ENCODE results near the gene KRTAP9-4. TPM values are rescaled to one million over a fixed set of nuclear protein-coding genes. Genes with fewer than 3 reads are reported as not detected.
"Not testable (repeated sequence)": the region's sequence is repeated elsewhere in the genome, so short reads cannot be mapped to it uniquely, and the experiment has no call there.

KRTAP9-4 gene, protein sequence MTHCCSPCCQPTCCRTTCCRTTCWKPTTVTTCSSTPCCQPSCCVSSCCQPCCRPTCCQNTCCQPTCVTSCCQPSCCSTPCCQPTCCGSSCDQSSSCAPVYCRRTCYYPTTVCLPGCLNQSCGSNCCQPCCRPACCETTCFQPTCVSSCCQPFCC
- total RNA-seq (2014; rRNA removed; shearing (Covaris generic)), result not detected in 2 replicates

DNA sequence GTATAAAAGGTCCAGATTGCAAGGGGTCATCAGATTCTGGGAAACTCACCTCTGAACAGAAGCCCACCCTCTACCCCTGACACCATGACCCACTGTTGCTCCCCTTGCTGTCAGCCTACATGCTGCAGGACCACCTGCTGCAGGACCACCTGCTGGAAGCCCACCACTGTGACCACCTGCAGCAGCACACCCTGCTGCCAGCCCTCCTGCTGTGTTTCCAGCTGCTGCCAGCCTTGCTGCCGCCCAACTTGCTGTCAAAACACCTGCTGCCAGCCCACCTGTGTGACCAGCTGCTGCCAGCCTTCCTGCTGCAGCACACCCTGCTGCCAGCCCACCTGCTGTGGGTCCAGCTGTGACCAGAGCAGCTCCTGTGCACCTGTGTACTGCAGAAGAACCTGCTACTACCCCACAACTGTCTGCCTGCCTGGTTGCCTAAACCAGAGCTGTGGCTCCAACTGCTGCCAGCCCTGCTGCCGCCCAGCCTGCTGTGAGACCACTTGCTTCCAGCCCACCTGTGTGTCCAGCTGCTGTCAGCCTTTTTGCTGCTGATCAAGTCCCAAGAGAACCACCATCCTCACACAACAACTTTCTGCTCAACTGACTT, at the start of gene KRTAP9-4:
Gene KRTAP9-4, plus strand, starts transcription at position 51 of the 604 bp plus-strand sequence. Its CDS starts 34 bp downstream, at position 85.
- DNase-seq (ENCODE audit: low spot score), result not testable (repeated sequence)

DNA sequence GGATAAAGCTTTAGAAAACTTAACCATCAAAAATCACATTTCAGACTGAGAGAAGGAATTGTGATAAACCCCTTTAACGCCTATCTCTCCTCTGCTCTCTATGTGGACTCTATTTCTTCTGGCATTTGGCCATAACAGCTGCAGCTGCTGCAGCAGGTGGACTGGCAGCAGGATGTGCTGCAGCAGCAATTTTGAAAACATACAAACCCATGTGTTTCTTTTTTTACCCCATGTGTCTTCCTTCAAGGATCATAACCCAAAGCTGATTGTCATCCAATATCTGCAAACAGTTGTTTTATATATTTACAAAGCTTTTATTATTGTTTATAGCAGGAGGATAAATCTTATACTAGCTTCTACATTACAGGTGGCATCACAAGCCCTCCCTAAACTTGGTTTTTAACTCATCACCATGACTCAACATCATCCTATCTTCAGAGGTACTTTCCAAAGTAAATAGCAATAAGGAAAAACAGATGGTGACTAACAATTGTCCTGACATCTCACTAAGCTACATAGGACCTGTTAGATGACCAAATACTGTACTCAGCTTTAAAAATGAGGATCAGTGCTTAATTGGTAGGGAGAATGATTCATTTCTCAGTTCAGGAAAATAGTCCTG, 37.5 kb upstream of the KRTAP9-4 start:
- peak; percentile 25 for DNase-seq (ENCODE audit: low spot score)

DNA sequence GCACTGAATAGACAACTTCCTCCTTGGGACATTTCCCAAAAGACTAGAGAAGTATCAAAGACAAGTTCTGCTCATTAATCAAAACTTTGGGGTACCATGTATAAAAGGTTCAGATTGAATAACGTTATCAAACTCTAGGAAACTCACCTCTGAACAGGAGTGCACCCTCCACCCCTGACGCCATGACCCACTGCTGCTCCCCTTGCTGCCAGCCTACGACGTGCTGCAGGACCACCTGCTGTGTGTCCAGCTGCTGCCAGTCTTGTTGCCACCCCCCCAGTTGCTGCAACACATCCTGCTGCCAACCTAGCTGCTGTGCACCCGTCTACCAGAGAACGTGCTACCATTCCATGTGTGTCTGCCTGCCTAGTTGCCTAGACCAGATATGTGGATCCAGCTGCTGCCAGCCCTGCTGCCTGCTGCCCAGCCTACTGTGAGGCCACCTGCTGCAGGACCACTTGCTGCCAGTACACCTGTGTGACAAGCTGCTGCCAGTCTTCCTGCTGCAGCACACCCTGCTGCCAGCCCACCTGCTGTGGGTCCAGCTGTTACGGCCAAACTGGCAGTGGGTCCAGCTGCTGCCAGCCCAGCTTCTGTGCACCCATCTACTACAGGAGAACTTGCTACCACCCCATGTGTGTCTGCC, 36.8 kb upstream of the KRTAP9-4 start:
- DNase-seq (ENCODE audit: low spot score), result no peak

DNA sequence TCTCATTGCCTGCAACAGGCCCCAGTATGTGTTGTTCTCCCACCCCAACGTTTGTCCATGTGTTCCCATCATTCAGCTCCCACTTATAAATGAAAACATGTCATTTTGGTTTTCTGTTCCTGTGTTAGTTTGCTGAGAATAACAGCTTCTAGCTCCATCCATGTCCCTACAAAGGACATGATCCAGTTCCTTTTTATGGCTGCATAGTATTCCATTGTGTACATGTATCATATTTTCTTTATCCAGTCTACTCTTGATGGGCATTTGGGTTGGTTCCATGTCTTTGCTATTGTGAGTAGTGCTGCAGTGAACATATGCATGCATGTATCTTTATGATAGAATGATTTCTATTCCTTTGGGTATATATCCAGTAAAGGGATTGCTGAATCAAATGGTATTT, 33.8 kb upstream of the KRTAP9-4 start:
- no peak for DNase-seq (ENCODE audit: low spot score)

DNA sequence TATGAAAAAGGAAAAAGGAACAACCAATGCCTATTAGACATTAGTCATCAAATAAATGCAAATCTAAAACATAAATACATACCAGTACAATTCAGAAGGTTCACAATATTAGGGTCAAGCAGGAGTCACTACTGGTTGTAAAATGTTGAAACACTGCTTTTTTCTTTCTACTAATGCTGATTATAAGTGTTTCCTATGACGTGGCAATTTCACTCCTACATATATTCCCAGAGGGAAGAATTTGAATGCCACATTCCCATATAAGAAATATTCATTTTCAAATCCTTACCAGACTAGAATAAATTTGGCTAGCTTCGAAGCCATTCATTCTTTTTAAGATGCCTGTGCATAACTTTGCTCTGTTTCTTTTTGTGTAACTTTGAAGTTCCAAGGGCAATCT, 25.7 kb upstream of the KRTAP9-4 start:
- DNase-seq (ENCODE audit: low spot score), result no peak

DNA sequence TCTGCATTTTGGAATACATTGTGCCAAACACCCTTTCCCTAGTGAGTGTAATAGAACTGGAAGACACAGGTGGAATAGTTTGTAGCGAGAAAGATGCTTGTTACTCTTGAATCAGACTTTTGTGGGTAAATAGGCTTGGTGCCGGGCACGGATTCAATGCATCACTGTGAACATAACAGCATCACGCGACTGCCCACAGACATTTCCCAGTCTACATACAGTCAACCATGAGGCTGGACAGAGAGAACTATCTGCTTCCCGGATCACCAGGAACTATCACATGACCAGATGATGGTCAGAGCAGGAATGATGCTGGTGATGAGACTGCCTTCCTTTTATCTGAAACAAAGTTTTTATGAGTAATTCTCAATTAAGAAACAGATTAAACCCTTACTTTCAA, 23.4 kb upstream of the KRTAP9-4 start:
- DNase-seq (ENCODE audit: low spot score), result no peak

DNA sequence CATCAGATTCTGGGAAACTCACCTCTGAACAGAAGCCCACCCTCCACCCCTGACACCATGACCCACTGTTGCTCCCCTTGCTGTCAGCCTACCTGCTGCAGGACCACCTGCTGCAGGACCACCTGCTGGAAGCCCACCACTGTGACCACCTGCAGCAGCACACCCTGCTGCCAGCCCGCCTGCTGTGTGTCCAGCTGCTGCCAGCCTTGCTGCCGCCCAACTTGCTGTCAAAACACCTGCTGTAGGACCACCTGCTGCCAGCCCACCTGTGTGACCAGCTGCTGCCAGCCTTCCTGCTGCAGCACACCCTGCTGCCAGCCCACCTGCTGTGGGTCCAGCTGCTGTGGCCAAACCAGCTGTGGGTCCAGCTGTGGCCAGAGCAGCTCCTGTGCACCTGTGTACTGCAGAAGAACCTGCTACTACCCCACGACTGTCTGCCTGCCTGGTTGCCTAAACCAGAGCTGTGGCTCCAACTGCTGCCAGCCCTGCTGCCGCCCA, 22.8 kb upstream of the KRTAP9-4 start, which contains the start of gene KRTAP9-2:
Gene KRTAP9-2, plus strand, starts transcription at position 51 of the 498 bp plus-strand sequence. Its CDS starts 7 bp downstream, at position 58.
- DNase-seq (ENCODE audit: low spot score), result not testable (repeated sequence)

DNA sequence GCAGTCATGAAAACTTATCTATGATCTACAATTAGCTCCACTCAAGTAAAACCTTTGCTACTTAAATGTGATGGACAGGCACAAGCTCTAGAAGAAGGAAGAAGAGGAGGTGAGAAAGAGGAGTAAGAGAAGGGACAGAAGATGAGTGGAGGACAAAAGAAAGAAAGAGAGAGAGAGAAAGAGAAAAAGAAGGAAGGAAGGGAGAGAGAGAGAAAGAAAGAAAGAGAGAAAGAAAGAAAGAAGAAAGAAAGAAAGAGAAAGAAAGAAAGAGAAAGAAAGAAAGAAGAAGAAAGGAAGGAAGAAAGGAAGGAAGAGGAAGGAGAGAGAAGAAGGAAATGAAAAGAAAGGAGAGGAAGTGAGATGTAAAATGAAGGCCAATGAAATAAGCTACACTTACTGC, 19.4 kb upstream of the KRTAP9-4 start:
- DNase-seq (ENCODE audit: low spot score), result no peak

DNA sequence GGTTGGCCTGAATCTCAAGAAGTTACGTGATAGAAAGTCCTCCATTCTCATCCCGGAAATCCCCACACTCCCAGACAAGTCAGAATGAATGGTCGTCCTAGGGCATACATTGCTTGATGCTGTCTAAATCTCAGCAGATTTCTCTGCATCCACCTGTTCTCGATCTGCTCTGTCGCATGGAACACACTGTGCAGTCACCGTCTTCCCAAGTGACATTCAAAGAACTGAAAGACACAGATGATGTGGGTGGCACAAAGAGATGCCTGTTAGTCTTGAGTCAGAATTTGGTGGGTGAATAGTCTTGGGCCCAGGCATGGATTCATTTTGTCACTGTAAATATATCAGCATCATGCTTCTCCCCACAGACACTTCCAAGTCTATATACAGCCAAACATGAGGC, 17.8 kb upstream of the KRTAP9-4 start:
- DNase-seq (ENCODE audit: low spot score), result no peak

DNA sequence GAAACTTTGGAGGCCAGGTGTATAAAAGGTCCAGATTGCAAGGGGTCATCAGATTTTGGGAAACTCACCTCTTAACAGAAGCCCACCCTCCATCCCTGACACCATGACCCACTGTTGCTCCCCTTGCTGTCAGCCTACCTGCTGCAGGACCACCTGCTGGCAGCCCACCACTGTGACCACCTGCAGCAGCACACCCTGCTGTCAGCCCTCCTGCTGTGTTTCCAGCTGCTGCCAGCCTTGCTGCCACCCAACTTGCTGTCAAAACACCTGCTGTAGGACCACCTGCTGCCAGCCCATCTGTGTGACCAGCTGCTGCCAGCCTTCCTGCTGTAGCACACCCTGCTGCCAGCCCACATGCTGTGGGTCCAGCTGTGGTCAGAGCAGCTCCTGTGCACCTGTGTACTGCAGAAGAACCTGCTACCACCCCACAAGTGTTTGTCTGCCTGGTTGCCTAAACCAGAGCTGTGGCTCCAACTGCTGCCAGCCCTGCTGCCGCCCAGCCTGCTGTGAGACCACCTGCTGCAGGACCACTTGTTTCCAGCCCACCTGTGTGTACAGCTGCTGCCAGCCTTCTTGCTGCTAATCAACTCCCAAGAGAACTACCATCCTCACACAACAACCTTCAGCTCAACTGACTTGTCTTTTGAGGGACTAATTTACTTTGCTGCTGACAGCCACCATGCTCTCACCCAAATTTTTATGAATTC, 16.9 kb upstream of the KRTAP9-4 start, which contains the start of gene KRTAP9-3:
Gene KRTAP9-3, plus strand, starts transcription at position 51 of the 707 bp plus-strand sequence. Its CDS starts 53 bp downstream, at position 104.
- DNase-seq (ENCODE audit: low spot score), result not testable (repeated sequence)

DNA sequence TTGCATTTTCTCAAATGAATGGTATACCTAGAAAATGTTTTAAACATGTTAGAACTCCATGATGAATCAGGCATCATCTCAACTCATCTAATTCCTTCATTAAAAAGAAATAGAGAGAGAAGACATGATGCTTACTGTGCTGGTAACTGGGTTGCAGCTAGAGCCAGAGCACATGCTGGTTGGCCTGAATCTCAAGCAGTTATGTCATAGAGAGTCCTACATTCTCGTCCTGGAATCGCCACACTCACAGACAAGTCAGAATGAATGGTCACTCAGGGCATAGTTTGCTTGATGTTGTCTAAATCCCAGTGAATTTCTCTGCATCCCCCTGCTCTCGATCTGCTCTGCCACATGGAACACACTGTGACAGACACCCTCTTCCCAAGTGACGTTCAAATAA, 12.4 kb upstream of the KRTAP9-4 start:
- not testable (repeated sequence) for DNase-seq (ENCODE audit: low spot score)

DNA sequence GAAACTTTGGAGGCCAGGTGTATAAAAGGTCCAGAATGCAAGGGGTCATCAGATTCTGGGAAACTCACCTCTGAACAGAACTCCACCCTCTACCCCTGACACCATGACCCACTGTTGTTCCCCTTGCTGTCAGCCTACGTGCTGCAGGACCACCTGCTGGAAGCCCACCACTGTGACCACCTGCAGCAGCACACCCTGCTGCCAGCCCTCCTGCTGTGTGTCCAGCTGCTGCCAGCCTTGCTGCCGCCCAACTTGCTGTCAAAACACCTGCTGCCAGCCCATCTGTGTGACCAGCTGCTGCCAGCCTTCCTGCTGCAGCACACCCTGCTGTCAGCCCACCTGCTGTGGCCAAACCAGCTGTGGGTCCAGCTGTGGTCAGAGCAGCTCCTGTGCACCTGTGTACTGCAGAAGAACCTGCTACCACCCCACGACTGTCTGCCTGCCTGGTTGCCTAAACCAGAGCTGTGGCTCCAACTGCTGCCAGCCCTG, 11.5 kb upstream of the KRTAP9-4 start, which contains the start of gene KRTAP9-8:
Gene KRTAP9-8, plus strand, starts transcription at position 51 of the 489 bp plus-strand sequence. Its CDS starts 53 bp downstream, at position 104.
- not testable (repeated sequence) for DNase-seq (ENCODE audit: low spot score)

DNA sequence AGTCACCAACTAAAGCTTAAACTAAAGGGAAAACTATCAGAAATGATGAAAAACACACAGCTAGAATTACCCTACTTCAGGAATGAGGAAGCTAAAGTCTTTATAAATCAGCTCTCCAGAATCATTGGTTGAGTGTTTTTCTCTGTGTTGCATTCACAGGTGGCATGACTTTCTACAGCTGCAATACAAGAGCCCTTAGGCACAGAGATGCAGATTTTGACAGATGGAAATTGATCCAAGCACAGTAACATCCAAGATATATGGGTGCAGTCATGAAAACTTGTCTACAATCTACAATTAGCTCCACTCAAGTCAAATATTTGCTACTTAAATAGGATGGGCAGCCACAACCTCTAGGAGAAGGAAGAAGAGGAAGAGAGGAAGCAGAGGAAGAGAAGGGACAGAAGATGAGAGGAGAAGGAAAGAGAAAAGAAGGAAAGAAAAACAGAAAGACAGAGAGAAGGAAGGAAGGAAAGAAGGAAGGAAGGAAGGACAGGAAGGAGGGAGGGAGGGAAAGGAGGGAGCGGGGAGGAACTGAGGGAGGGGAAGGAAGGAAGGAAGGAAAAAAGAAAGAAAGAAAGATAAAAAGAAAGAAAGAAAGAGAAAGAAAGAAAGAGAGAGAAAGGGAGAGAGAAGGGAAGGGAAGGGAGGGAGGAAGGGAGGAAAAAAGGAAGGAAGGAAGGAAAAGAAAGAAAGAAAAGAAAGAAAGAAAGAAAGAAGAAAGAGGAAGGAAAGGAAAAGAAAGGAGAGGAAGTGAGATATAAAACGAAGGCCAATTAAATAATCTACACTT, 2.3 kb upstream of the KRTAP9-4 start:
- not testable (repeated sequence) for DNase-seq (ENCODE audit: low spot score)

DNA sequence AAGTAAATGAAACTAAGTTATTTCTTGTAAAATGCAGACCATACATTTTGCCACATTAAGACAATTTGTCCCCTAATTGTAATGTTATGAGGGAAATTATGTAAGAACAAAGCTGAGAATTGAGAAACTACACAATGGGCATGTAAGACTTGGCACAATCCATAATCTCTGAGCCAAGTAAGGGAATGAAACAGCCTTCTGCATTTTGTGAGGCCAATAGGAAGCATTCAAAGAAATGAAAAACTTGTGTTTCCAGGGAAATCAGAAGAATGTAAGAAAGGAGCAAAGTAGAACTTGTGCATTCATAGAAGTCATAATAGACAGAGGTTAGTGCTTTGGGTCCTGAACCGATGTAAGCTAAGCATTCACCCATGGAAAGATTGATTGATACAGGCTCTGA, 1.8 kb downstream of the KRTAP9-4 start:
- DNase-seq (ENCODE audit: low spot score), result no peak

DNA sequence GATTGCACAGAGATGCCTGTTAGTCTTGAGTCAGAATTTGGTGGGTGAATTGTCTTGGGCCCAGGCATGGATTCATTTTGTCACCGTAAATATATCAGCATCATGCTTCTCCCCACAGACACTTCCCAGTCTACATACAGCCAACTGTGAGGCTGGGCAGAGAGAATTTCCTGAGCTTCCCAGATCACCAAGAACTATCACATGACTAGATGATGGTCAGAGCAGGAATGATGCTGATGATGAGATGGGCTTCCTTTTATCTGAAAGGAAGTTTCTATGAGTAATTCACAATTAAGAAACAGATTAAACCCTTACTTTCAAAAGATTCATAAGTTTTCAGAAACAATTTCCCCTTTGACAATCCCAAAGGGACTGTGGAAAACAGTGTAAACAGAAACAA, 5.4 kb downstream of the KRTAP9-4 start:
- no peak for DNase-seq (ENCODE audit: low spot score)

DNA sequence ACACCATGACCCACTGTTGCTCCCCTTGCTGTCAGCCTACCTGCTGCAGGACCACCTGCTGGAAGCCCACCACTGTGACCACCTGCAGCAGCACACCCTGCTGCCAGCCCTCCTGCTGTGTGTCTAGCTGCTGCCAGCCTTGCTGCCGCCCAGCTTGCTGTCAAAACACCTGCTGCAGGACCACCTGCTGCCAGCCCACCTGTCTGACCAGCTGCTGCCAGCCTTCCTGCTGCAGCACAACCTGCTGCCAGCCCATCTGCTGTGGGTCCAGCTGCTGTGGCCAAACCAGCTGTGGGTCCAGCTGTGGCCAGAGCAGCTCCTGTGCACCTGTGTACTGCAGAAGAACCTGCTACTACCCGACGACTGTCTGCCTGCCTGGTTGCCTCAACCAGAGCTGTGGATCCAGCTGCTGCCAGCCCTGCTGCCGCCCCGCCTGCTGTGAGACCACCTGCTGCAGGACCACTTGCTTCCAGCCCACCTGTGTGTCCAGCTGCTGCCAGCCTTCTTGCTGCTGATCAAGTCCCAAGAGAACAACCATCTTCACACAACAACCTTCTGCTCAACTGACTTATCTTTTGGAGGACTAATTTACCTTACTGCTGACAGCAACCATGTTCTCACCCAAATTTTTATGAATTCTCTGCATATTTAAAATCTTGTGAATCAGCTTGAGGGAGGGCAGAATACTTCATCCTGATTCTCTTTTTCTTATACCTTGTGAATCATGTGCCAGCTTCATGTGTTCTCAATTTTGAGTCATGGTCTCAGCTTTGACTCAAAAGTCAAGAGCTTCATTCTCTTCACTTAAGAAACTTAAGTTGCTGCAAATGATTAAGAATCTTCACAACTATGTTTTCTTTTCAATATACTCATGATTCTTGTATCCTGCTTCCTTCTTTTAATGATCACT, 6.1 kb downstream of the KRTAP9-4 start, which contains the start of gene KRTAP9-9:
Gene KRTAP9-9, plus strand, starts transcription at position 4 of the 910 bp plus-strand sequence.
- not testable (repeated sequence) for DNase-seq (ENCODE audit: low spot score)

DNA sequence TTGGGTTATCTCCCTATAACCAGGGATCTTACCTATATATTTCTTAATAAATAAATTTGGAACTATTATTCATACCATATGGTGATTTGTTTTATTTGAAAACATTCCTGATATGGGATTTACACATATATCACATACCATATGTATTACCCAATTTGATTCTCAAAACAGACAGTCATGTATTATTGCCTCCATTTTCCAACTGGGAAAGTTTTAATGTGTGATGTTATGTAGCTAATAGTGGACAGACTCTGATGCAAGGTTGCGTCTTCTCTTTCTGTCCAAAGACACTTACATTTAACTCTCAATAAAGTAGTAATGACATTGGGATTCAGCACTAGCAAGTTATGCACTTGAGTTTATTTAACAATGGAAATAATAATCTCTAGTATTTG, 6.8 kb downstream of the KRTAP9-4 start:
- no peak for DNase-seq (ENCODE audit: low spot score)

DNA sequence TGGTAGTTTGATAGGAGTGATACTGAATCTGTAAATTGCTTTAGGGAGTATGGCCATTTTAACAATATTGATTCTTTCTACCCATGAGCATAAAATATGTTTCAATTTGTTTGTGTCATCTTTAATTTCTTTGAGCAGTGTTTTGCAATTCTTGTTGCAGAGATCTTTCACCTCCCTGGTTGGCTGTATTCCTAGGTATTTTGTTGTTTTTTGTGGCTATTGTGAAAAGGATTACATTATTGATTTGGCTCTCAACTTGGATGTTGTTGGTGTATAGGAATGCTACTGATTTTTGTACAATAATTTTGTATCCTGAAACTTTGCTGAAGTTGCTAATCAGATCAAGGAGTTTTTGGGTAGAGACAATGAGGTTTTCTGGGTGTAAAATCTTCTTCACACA, 8.9 kb downstream of the KRTAP9-4 start:
- no peak for DNase-seq (ENCODE audit: low spot score)

DNA sequence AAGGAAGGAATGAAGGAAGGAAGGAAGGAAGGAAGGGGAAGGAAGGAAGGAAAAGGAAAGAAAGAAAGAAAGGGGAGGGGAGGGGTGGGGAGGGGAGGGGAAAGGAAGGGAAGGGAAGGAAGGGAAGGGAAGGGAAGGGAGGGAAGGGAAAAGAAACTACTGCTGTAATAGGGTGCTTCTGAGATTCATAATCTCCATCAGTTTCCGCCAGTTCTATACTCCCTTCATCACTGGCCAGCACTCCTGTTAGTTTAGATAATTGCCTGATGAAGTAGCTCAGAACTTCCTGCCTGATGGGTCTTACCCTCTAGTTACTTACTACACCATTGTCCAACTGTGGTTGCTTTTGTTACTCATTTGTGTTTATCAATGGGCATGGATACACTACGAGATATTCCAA, 13.7 kb downstream of the KRTAP9-4 start:
- no peak for DNase-seq (ENCODE audit: low spot score)
